HL-60 (cell line): ENCODE measurements around the gene COG4.

Source experiments
- POLR2AphosphoS5 ChIP-seq: IDR thresholded peaks from 2 replicates; pipeline ENCODE4 v1.6.1; 2012; ENCODE audit warnings: low read depth
- TF ChIP-seq, protein P1 (sequence below): IDR thresholded peaks from one replicate; pipeline ENCODE4 v1.5.1; 2011; ENCODE audit warnings: low read length, control low read depth, inconsistent platforms; ENCODE audit not compliant: insufficient read depth

- TF ChIP-seq, protein P1, sequence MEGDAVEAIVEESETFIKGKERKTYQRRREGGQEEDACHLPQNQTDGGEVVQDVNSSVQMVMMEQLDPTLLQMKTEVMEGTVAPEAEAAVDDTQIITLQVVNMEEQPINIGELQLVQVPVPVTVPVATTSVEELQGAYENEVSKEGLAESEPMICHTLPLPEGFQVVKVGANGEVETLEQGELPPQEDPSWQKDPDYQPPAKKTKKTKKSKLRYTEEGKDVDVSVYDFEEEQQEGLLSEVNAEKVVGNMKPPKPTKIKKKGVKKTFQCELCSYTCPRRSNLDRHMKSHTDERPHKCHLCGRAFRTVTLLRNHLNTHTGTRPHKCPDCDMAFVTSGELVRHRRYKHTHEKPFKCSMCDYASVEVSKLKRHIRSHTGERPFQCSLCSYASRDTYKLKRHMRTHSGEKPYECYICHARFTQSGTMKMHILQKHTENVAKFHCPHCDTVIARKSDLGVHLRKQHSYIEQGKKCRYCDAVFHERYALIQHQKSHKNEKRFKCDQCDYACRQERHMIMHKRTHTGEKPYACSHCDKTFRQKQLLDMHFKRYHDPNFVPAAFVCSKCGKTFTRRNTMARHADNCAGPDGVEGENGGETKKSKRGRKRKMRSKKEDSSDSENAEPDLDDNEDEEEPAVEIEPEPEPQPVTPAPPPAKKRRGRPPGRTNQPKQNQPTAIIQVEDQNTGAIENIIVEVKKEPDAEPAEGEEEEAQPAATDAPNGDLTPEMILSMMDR, result no peak
- TF ChIP-seq POLR2AphosphoS5, result peak; percentile 50; the same call in 1 of the 2 replicates
Observed at GRCh38 chr16:70433458-70434103, 89.8 kb downstream of the COG4 start.
